Neural cell (in vitro differentiated cells): Measurements from ENCODE around the gene VPS37B.

Experiments
- CTCF ChIP-seq: fragments of 450-650 bp; IDR thresholded peaks from 2 replicates; pipeline ENCODE4 v1.5.1; 2014; ENCODE audit warnings: antibody characterized with exemption, mild to moderate bottlenecking, moderate library complexity; ENCODE audit not compliant: poor library complexity, severe bottlenecking
- EP300 ChIP-seq: fragments of 450-650 bp; conservative IDR thresholded peaks from 2 replicates; pipeline ENCODE4 v1.6.1; 2014; ENCODE audit warnings: antibody characterized with exemption, mild to moderate bottlenecking, moderate library complexity; ENCODE audit not compliant: poor library complexity, severe bottlenecking
- EZH2 ChIP-seq: fragments of 200-600, 300-800 bp; shearing (Covaris generic), sonication (generic); IDR thresholded peaks from 2 replicates; pipeline ENCODE4 v1.6.1; 2014; ENCODE audit warnings: antibody characterized with exemption, low read length, borderline replicate concordance, mild to moderate bottlenecking; ENCODE audit not compliant: insufficient read depth, poor library complexity, severe bottlenecking
- MXI1 ChIP-seq: fragments of 450-650 bp; conservative IDR thresholded peaks from 2 replicates; pipeline ENCODE4 v1.6.1; 2014; ENCODE audit warnings: antibody characterized with exemption, mild to moderate bottlenecking; ENCODE audit not compliant: poor library complexity, severe bottlenecking
- RAD21 ChIP-seq: fragments of 450-650 bp; conservative IDR thresholded peaks from 2 replicates; pipeline ENCODE4 v1.6.1; 2014; ENCODE audit warnings: antibody characterized with exemption, mild to moderate bottlenecking, moderate library complexity

DNA sequence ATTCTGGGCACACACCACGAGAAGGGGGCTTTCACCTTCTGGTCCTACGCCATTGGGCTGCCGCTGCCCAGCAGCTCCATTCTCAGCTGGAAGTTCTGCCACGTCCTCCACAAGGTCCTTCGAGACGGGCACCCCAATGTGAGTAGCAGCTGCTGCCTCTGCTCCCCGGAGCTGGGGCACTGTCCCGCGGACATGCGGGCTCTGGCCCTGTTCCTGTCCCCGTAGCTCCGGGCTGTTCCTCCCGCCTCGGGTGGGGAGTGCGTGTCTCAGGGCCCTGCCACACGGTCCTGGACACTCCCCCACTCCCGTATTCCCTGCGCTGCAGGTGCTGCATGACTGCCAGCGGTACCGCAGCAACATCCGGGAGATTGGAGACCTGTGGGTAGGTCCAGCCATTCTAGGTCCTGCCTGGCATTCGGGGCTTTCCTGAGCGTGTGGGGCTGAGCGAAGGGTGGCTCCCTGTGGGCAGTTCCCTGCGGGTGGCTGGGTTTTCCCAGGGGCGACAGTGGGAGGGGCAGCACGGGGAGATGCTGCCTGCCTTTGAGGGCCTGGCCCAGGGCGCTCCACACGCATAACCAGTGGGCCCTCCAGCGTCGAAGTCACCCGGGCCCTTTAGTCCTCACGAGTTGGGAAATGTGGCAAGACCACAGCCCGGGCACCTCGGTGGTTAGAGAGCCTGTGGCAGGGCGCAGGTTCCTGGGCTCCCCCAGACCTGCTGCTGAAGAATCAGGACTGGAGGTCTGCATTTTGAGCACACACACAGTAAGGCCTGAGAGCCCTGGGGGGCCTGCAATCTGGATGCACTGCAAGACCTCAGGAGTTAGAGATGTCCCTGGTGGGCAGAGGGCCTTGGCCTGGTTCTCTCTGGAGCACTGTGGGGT, 47.2 kb downstream of the VPS37B start:
- TF ChIP-seq CTCF (no peak), MXI1 (no peak), EZH2 (no peak), RAD21 (no peak), EP300 (no peak)
